ENCODE data around the gene SMOC2.

Gene SMOC2, protein sequence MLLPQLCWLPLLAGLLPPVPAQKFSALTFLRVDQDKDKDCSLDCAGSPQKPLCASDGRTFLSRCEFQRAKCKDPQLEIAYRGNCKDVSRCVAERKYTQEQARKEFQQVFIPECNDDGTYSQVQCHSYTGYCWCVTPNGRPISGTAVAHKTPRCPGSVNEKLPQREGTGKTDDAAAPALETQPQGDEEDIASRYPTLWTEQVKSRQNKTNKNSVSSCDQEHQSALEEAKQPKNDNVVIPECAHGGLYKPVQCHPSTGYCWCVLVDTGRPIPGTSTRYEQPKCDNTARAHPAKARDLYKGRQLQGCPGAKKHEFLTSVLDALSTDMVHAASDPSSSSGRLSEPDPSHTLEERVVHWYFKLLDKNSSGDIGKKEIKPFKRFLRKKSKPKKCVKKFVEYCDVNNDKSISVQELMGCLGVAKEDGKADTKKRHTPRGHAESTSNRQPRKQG

GRCh38 chr6:168440520-168441433 lies at the start of gene SMOC2:
SMOC2 (plus strand) TSS chr6:168441184; CDS start chr6:168441371, 187 bp downstream.
- no peak for DNase-seq (ENCODE audit: low read depth in 2 of 2)

- DNase-seq (ENCODE audit: low read depth in 2 of 2) = no peak
Measured at GRCh38 chr6:168393126-168393870, 47.7 kb upstream of the SMOC2 start.

GRCh38 chr6:168394606-168395005 lies 46.4 kb upstream of the SMOC2 start:
- no peak for DNase-seq (ENCODE audit: low read depth in 2 of 2)

GRCh38 chr6:168395983-168396382 lies 45.0 kb upstream of the SMOC2 start:
- no peak for DNase-seq (ENCODE audit: low read depth in 2 of 2)

DNA sequence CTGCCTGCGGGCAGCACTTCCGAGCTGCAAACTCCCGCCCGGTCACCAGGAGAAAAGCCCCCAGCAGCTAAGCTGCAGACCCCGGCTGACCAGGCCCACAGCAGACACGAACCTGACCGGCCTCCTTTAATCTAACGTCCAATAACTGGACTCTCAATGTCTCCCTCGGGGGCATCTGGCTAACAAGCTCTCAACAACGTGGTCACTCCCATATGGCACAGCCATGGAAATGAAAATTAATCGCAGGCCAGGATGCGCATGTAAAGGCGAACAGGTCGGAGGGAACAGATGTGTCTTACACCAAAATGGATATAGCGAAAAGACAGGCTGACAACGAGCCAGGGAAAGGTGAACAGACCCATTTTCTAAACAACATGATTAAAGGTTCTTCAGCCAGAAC lies 44.4 kb upstream of the SMOC2 start:
- DNase-seq (ENCODE audit: low read depth in 2 of 2) = no peak

- no peak for DNase-seq (ENCODE audit: low read depth in 2 of 2)
Measured at GRCh38 chr6:168397012-168397411, 44.0 kb upstream of the SMOC2 start.

DNA sequence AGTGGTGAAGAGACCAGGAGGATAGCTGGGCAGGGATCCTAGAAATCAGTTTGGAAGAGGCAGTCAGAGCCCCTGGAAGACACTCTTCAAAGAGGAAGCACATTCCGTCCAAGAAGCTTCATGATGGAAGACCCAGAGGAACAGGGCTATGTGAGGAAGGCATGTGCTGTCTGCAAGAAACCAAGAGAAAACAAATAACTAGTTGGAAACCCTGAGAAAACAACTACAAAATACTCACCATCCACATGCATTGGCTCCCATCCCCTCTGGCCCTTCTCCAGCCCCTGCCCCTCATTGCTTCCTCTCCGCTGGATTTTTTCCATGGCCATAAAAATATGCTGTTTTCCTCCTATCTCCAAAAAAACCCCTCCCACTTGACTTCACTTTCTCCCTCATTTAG lies 40.9 kb upstream of the SMOC2 start:
- DNase-seq (ENCODE audit: low read depth in 2 of 2) = no peak

GRCh38 chr6:168403370-168404005 lies 37.5 kb upstream of the SMOC2 start:
- no peak for DNase-seq (ENCODE audit: low read depth in 2 of 2)

- no peak for DNase-seq (ENCODE audit: low read depth in 2 of 2)
Measured at GRCh38 chr6:168404560-168404959, 36.4 kb upstream of the SMOC2 start.

GRCh38 chr6:168407842-168408241 lies 33.1 kb upstream of the SMOC2 start:
- no peak for DNase-seq (ENCODE audit: low read depth in 2 of 2)

- no peak for DNase-seq (ENCODE audit: low read depth in 2 of 2)
Measured at GRCh38 chr6:168408504-168409136, 32.4 kb upstream of the SMOC2 start.

DNA sequence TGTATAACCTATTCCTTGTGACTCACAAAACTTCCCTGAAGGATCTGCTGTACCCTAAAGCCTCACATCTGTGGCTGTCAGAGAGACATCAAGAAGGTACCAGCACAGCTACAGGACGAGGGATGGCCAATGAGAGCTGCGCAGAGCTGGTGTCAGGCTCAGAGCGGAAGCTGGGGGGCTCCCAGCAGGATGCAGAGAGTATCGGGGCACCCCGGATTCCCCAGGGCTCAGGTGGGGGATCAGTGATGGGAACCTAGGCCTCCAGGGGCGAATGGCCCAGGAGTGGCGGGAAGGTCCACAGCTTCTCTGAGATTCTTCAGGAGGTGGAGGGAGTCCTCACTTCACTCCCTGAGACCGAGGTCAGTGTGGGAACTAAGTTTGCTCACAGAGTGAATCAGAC lies 30.9 kb upstream of the SMOC2 start:
- DNase-seq (ENCODE audit: low read depth in 2 of 2) = no peak

DNA sequence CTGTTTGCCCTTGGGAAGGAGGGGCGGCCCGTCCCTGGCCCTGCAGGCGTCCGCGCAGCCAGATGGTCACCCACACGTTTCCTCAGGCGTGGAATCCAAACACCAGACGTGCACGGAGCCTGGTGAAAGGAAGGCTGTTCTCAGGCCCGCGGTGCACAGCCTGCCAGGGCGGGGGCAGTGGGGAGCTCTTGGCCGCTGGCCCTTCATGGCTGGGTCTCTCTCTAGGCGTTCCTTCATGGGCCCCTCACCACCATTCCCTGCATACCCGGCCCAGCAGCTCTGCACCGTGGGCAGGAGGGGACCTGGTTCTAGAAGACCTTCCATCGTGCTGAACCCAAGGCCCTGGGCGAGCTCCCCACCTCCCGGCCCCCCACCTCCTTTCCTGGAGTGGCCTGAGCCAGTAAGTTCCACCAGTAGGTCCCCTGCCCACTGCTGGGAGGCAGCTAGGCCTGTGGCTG lies 30.4 kb upstream of the SMOC2 start:
- DNase-seq (ENCODE audit: low read depth in 2 of 2) = no peak

GRCh38 chr6:168411130-168411529 lies 29.9 kb upstream of the SMOC2 start:
- DNase-seq (ENCODE audit: low read depth in 2 of 2) = no peak

- no peak for DNase-seq (ENCODE audit: low read depth in 2 of 2)
Measured at GRCh38 chr6:168411793-168412192, 29.2 kb upstream of the SMOC2 start.

DNA sequence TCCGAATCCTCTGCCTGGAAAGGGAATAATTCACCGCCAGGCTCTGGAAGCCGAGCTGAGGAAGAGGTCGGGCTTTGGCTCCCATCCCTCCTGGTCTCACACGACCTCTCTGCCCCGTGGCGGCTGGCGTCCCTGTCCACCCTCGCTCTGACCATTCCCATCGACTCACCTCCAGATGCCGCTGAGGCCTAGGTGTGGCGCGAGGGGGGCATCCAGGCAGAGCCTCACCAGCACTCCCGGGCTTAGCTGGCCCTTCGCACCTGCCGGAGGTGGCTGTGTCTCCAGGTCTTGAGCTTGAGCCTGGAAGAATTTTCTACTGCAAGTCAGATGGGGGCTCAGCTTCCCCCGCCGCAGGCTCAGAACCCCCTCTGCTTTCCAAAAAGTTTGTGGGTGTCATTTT lies 28.5 kb upstream of the SMOC2 start:
- DNase-seq (ENCODE audit: low read depth in 2 of 2) = no peak

DNA sequence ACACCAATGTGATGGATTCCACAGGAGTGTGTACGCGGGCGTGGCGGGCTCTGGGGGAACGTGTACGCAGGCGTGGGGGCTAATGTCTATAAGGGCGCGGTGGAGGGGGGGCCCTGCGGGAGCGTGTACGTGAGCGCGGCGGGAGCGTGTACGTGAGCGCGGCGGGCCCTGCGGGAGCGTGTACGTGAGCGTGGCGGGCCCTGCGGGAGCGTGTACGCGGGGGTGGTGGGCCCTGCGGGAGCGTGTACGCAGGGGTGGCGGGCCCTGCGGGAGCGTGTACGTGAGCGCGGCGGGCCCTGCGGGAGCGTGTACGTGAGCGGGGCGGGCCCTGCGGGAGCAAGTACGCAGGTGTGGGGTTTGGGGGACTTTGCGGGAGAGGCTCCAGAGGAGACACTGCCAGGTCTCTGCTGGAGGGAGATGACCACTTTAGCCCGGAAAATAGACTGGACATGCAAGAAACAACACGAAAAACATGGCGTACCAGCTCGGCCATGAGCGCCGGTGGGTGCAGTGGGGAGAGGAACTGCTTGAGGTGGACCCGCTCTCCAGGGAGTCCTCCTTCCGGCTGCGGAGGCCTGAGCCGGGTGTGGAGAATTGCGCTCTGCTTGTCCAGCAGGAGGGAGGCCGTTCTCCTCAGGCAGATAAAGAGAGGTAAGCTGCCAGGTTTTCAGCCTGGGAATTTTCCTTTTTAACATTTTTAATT lies 27.8 kb upstream of the SMOC2 start:
- DNase-seq (ENCODE audit: low read depth in 2 of 2) = no peak

DNA sequence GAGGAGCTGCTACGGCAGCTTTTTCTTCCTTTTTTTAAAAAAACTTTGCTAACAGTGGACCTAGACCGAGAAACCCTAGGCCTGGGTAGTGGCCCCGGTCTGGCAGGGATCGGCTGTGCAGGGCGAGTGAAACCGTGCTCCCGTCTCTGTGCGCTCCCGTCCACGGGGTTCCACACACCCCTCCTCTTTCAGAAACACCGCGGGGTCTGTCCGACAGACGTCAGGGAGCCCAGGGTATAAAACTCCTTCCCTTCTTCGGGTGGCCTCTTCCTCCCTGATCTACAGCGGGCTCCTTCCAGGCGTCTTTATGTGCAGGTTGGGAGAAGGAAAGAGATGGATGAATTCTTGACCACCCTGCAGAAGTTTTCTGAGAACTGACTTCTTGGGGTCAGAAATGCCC lies 27.1 kb upstream of the SMOC2 start:
- no peak for DNase-seq (ENCODE audit: low read depth in 2 of 2)

GRCh38 chr6:168414336-168415097 lies 26.5 kb upstream of the SMOC2 start:
- DNase-seq (ENCODE audit: low read depth in 2 of 2) = no peak
